Measurements from ENCODE around the gene LHPP. TPM values are rescaled to one million over a fixed set of nuclear protein-coding genes. Genes with fewer than 3 reads are reported as not detected.
A peak's percentile ranks its signal among the peaks of the same experiment; 100 is the strongest.
"Not testable (repeated sequence)": the region's sequence is repeated elsewhere in the genome, so short reads cannot be mapped to it uniquely, and the experiment has no call there.

Gene LHPP
- total RNA-seq, 1 experiment from 2014 or later: 3.2 TPM

- no peak for DNase-seq (ENCODE audit: low read depth)
Observed at GRCh38 chr10:124535731-124536495, 74.3 kb downstream of the LHPP start.

- no peak for DNase-seq (ENCODE audit: low read depth)
Observed at GRCh38 chr10:124536496-124537050, 75.0 kb downstream of the LHPP start.

- no peak for DNase-seq (ENCODE audit: low read depth)
Observed at GRCh38 chr10:124537166-124537725, 75.6 kb downstream of the LHPP start.

- no peak for DNase-seq (ENCODE audit: low read depth)
Observed at GRCh38 chr10:124537891-124538290, 76.3 kb downstream of the LHPP start.

GRCh38 chr10:124538706-124539105 lies 77.1 kb downstream of the LHPP start:
- DNase-seq (ENCODE audit: low read depth): no peak

GRCh38 chr10:124539935-124540641 lies 78.5 kb downstream of the LHPP start:
- DNase-seq (ENCODE audit: low read depth): peak; percentile 20

- DNase-seq (ENCODE audit: low read depth): no peak
Observed at GRCh38 chr10:124541076-124541903, 79.7 kb downstream of the LHPP start.

- no peak for DNase-seq (ENCODE audit: low read depth)
Observed at GRCh38 chr10:124542336-124542735, 80.7 kb downstream of the LHPP start.

- no peak for DNase-seq (ENCODE audit: low read depth)
Observed at GRCh38 chr10:124543146-124543545, 81.5 kb downstream of the LHPP start.

- no peak for DNase-seq (ENCODE audit: low read depth)
Observed at GRCh38 chr10:124543971-124544370, 82.3 kb downstream of the LHPP start.

- no peak for DNase-seq (ENCODE audit: low read depth)
Observed at GRCh38 chr10:124544711-124545110, 83.1 kb downstream of the LHPP start.

- no peak for DNase-seq (ENCODE audit: low read depth)
Observed at GRCh38 chr10:124545351-124546054, 83.9 kb downstream of the LHPP start.

GRCh38 chr10:124546055-124546369 lies 84.4 kb downstream of the LHPP start:
- no peak for DNase-seq (ENCODE audit: low read depth)

GRCh38 chr10:124546957-124547646 lies 85.5 kb downstream of the LHPP start:
- no peak for DNase-seq (ENCODE audit: low read depth)

- DNase-seq (ENCODE audit: low read depth): no peak
Observed at GRCh38 chr10:124547647-124548168, 86.1 kb downstream of the LHPP start.

GRCh38 chr10:124549171-124549570 lies 87.5 kb downstream of the LHPP start:
- not testable (repeated sequence) for DNase-seq (ENCODE audit: low read depth)

GRCh38 chr10:124550293-124551034 lies 88.8 kb downstream of the LHPP start:
- no peak for DNase-seq (ENCODE audit: low read depth)

GRCh38 chr10:124551097-124551496 lies 89.5 kb downstream of the LHPP start:
- no peak for DNase-seq (ENCODE audit: low read depth)

- DNase-seq (ENCODE audit: low read depth): no peak
Observed at GRCh38 chr10:124551755-124552154, 90.1 kb downstream of the LHPP start.
